ENCODE measurements around the gene SUMO3.
"Not testable (repeated sequence)": the region's sequence is repeated elsewhere in the genome, so short reads cannot be mapped to it uniquely, and the experiment has no call there.

GRCh38 chr21:44832516-44833255, 14.8 kb upstream of the SUMO3 start:
- TF ChIP-seq CTCF (IDR thresholded peaks at IDR 0.05; ENCODE audit: low read depth, low read length, poor library complexity, severe bottlenecking); EZH2phosphoT487 (IDR thresholded peaks at IDR 0.05; ENCODE audit: borderline replicate concordance, low read length): not testable (repeated sequence)

Measured in DOHH2 (cell line).